Kidney epithelial cell (primary cell): Measurements from ENCODE around the gene SOX6. TPM values are rescaled to one million over a fixed set of nuclear protein-coding genes. Genes with fewer than 3 reads are reported as not detected.
A peak's percentile ranks its signal among the peaks of the same experiment; 100 is the strongest.

ENCODE experiments used
- DNase-seq: peaks from one replicate; pipeline ENCODE4 v3.0.0-alpha.2; 2010; ENCODE audit warnings: low read depth
- H3K27me3 ChIP-seq: 2 replicates; pipeline ENCODE4 v1.6.0; 2011; ENCODE audit warnings: low read length; ENCODE audit not compliant: control insufficient read depth, insufficient read depth
- H3K36me3 ChIP-seq: 2 replicates; pipeline ENCODE4 v1.5.1; 2011; ENCODE audit warnings: low read length; ENCODE audit not compliant: control insufficient read depth, insufficient read depth
- H3K4me3 ChIP-seq: 2 replicates; pipeline ENCODE4 v1.5.1; 2011; ENCODE audit warnings: low read depth, mild to moderate bottlenecking, control low read depth, low read length
- CTCF ChIP-seq: IDR thresholded peaks from 2 replicates; pipeline ENCODE4 v1.5.1; 2011; ENCODE audit warnings: mild to moderate bottlenecking, moderate library complexity, low read length, control low read depth, inconsistent platforms; ENCODE audit not compliant: insufficient read depth, poor library complexity, severe bottlenecking
- total RNA-seq: library from RNA; depleted of rRNA; stranded (reverse); fragments of >200 nt; gene quantifications from 2 replicates; pipeline ENCODE4 v1.2.3, GENCODE V29; 2015

SOX6 gene
- total RNA-seq, 1 donor from 2014 or later, result 2.7 TPM

- Histone ChIP-seq H3K36me3 (no peaks in the 10 kb centered on the region), H3K27me3 (no peaks in the 10 kb centered on the region), H3K4me3 (no peak overlapping the region)
- peak; percentile 82 for TF ChIP-seq CTCF
- DNase-seq, result no peak
Observed at GRCh38 chr11:15941206-15941770, 415.1 kb downstream of the SOX6 start.

- H3K36me3 ChIP-seq, result no peaks in the 10 kb centered on the region
- no peak for DNase-seq
- H3K4me3 ChIP-seq, result no peak overlapping the region
- H3K27me3 ChIP-seq, result no peaks in the 10 kb centered on the region
- TF ChIP-seq CTCF, result no peak
Observed at GRCh38 chr11:15940462-15941205, 415.7 kb downstream of the SOX6 start.

GRCh38 chr11:15938983-15939382, 417.4 kb downstream of the SOX6 start:
- Histone ChIP-seq H3K36me3 (no peaks in the 10 kb centered on the region), H3K27me3 (no peaks in the 10 kb centered on the region), H3K4me3 (no peak overlapping the region)
- no peak for TF ChIP-seq CTCF
- DNase-seq, result no peak

GRCh38 chr11:15938121-15938611, 418.2 kb downstream of the SOX6 start:
- no peaks in the 10 kb centered on the region for H3K36me3 ChIP-seq
- TF ChIP-seq CTCF, result no peak
- H3K4me3 ChIP-seq, result no peak overlapping the region
- no peaks in the 10 kb centered on the region for H3K27me3 ChIP-seq
- no peak for DNase-seq

GRCh38 chr11:15937601-15938120, 418.7 kb downstream of the SOX6 start:
- DNase-seq, result no peak

More at GRCh38 chr11:15937601-15938120, 418.7 kb downstream of the SOX6 start:
- no peaks in the 10 kb centered on the region for H3K27me3 ChIP-seq
- no peak for TF ChIP-seq CTCF
- H3K4me3 ChIP-seq, result no peak overlapping the region
- H3K36me3 ChIP-seq, result no peaks in the 10 kb centered on the region
